AG04450 (cell line): Measurements from ENCODE around the gene HERC2. TPM values are rescaled to one million over a fixed set of nuclear protein-coding genes. Genes with fewer than 3 reads are reported as not detected.
A peak's percentile ranks its signal among the peaks of the same experiment; 100 is the strongest.

Experiments
- CTCF ChIA-PET: fragments of 300-600, 350-600 bp; formaldehyde crosslinking; extraction: SDS; loops from one replicate; lab custom pipeline; 2022; ENCODE audit warnings: antibody characterized with exemption, inconsistent platforms; lab: Charles Lee
- POLR2A ChIA-PET: fragments of 350-600 bp; formaldehyde crosslinking; extraction: SDS; loops from one replicate; lab custom pipeline; 2021; ENCODE audit warnings: antibody characterized with exemption, inconsistent platforms; lab: Yijun Ruan, JAX
- DNase-seq: peaks from one replicate; pipeline ENCODE4 v3.0.0-alpha.2; 2011; ENCODE audit warnings: low read depth, low spot score
- H3K27ac ChIP-seq: one replicate; pipeline ENCODE4 v1.5.1; 2012; ENCODE audit warnings: low read depth, low read length, control low read depth
- H3K27me3 ChIP-seq: one replicate; pipeline ENCODE4 v1.6.0; 2012; ENCODE audit warnings: low read length; ENCODE audit not compliant: control insufficient read depth, insufficient read depth
- H3K4me3 ChIP-seq: 2 replicates; pipeline ENCODE4 v1.5.1; 2011; ENCODE audit warnings: mild to moderate bottlenecking, low read depth, low read length, control low read depth
- H3K9me3 ChIP-seq: 2 replicates; pipeline ENCODE4 v1.5.1; 2012; ENCODE audit warnings: low read length; ENCODE audit not compliant: control insufficient read depth, insufficient read depth
- polyA plus RNA-seq: library from polyadenylated mRNA; depleted of rRNA; stranded (reverse); fragments of >200 nt; gene quantifications from 2 replicates; pipeline ENCODE4 v1.2.3, GENCODE V29; 2011
- TF ChIP-seq, protein P1 (sequence below): IDR thresholded peaks from 2 replicates; pipeline ENCODE4 v1.5.1; 2011; ENCODE audit warnings: low read depth, low read length, control low read depth, inconsistent platforms

Gene HERC2
- polyA plus RNA-seq, 1 experiment: 12.7 TPM

DNA sequence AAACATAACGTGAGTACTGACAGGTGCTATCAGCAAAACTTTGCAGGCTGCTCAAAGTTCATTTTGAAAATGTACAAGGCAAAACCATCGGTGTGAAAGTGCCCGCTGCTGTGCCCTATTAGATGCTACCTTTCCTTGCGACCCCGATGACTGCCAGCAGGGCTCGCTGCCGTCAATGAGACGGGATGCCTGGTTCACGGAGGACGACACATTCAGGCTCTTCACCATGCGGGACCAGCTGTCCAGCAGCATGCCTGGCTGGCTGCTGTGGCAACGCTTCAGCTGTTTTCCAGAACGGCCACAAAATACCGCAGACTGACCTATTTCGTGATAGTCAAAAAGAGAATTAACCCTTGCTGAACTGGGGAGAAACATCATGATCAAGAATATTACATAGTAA lies 130.1 kb downstream of the HERC2 start:
- DNase-seq: peak; percentile 36
- no peak overlapping the region for H3K4me3 ChIP-seq
- TF ChIP-seq, protein P1, sequence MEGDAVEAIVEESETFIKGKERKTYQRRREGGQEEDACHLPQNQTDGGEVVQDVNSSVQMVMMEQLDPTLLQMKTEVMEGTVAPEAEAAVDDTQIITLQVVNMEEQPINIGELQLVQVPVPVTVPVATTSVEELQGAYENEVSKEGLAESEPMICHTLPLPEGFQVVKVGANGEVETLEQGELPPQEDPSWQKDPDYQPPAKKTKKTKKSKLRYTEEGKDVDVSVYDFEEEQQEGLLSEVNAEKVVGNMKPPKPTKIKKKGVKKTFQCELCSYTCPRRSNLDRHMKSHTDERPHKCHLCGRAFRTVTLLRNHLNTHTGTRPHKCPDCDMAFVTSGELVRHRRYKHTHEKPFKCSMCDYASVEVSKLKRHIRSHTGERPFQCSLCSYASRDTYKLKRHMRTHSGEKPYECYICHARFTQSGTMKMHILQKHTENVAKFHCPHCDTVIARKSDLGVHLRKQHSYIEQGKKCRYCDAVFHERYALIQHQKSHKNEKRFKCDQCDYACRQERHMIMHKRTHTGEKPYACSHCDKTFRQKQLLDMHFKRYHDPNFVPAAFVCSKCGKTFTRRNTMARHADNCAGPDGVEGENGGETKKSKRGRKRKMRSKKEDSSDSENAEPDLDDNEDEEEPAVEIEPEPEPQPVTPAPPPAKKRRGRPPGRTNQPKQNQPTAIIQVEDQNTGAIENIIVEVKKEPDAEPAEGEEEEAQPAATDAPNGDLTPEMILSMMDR: peak; percentile 49
- no peaks in the 10 kb centered on the region for H3K27me3 ChIP-seq
- H3K9me3 ChIP-seq: no peaks in the 10 kb centered on the region
- CTCF ChIA-PET: interaction anchor here (1.8 to 2.2 kb wide), 2 partner anchors 20 to 66 kb away, joined by 5 to 6 read pairs; no protein-coding TSS in a partner anchor
- H3K27ac ChIP-seq: no peak overlapping the region
- POLR2A ChIA-PET: interaction anchor here (0.6 kb wide), 1 partner anchor 85 kb away, joined by 3 read pairs; no protein-coding TSS in a partner anchor

DNA sequence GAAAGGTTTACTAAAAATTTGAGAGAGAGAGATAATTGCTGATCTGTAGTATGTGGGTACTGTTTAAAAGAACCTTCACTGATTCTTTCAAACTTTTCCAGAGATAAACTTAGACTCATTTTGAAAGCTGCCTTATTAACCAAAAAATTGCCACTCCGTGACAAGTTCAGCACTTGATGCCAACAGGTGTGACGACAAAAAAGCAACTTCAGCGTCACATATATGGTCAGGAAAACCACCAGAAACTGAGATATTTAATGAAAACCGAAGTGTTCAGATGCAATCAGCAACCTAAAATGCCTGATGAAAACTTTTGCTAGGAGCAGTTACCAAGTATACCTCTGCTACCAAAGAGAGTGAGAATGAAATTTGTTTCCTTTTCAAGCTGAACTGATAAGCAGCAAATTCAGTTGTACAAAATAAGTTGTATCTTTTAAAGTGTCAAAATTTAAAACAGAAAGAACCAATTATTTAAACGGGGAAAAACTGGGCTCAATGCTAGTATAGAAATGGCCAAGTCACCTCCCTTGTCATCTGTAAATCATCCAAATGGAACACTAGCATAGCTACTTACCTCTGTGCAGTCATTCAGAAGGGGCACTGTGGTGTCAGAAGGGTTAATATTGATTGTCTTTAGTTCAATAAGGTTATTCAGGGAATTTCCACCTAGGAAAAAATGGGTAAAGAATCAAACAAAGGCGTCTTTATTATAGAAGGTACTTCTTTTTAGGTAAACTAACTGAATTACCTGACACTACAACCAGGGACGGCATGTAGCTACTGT lies 131.4 kb downstream of the HERC2 start:
- no peaks in the 10 kb centered on the region for H3K9me3 ChIP-seq
- no peak overlapping the region for H3K27ac ChIP-seq
- CTCF ChIA-PET: interaction anchor here (1.6 to 2.2 kb wide), 3 partner anchors 19 to 64 kb away, joined by 5 to 7 read pairs (median 6); no protein-coding TSS in a partner anchor
- POLR2A ChIA-PET: no interaction called here
- no peak for DNase-seq
- TF ChIP-seq, protein P1: no peak
- H3K4me3 ChIP-seq: no peak overlapping the region
- no peaks in the 10 kb centered on the region for H3K27me3 ChIP-seq

GRCh38 chr15:28185148-28185895 lies 136.7 kb downstream of the HERC2 start:
- ChIA-PET CTCF (no interaction called here), POLR2A (no interaction called here)
- H3K4me3 ChIP-seq: no peak overlapping the region
- no peaks in the 10 kb centered on the region for H3K27me3 ChIP-seq
- TF ChIP-seq, protein P1: no peak
- no peaks in the 10 kb centered on the region for H3K9me3 ChIP-seq
- no peak overlapping the region for H3K27ac ChIP-seq
- no peak for DNase-seq

DNA sequence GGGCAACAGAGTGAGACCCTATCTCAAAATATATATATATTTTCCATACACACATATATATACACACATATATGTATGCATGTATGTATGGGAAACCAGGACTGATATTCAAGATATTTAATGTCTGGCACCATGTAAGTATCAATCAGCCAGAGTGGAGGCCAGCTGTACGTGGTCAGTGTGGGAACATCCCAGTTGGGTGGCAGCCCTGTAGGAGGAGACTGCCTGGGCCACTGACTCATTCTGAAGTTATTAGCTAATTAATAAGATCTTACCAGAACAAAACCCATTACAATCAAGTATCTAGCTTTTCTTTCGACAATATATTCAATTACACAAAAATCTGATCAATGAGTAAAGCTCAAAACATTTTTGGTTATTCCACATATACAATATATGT lies 137.8 kb downstream of the HERC2 start:
- Histone ChIP-seq H3K27ac (no peak overlapping the region), H3K27me3 (no peaks in the 10 kb centered on the region), H3K9me3 (no peaks in the 10 kb centered on the region), H3K4me3 (no peak overlapping the region)
- TF ChIP-seq, protein P1: no peak
- CTCF ChIA-PET: interaction anchor here (0.6 to 1.1 kb wide), 2 partner anchors 11 to 61 kb away, joined by 3 read pairs; no protein-coding TSS in a partner anchor
- no peak for DNase-seq
- POLR2A ChIA-PET: no interaction called here
